Measurements from ENCODE around the gene MTHFD2. TPM values are rescaled to one million over a fixed set of nuclear protein-coding genes. Genes with fewer than 3 reads are reported as not detected.

MTHFD2 gene
- total RNA-seq, 3 donors from 2014 or later, result 41.6 to 100 (median 56.7) TPM

- intact Hi-C loops (cut with DNase I; ENCODE audit: low total_unique reads), result no loop called here
- no peaks in the 10 kb centered on the region for H3K27me3 ChIP-seq
- H3K4me3 ChIP-seq, result no peak overlapping the region
- no peaks in the 10 kb centered on the region for H3K36me3 ChIP-seq
- TF ChIP-seq POLR2AphosphoS5 (IDR thresholded peaks at IDR 0.05) (no peak), POLR2A (IDR thresholded peaks at IDR 0.05) (no peak)
- TF ChIP-seq, protein P1, sequence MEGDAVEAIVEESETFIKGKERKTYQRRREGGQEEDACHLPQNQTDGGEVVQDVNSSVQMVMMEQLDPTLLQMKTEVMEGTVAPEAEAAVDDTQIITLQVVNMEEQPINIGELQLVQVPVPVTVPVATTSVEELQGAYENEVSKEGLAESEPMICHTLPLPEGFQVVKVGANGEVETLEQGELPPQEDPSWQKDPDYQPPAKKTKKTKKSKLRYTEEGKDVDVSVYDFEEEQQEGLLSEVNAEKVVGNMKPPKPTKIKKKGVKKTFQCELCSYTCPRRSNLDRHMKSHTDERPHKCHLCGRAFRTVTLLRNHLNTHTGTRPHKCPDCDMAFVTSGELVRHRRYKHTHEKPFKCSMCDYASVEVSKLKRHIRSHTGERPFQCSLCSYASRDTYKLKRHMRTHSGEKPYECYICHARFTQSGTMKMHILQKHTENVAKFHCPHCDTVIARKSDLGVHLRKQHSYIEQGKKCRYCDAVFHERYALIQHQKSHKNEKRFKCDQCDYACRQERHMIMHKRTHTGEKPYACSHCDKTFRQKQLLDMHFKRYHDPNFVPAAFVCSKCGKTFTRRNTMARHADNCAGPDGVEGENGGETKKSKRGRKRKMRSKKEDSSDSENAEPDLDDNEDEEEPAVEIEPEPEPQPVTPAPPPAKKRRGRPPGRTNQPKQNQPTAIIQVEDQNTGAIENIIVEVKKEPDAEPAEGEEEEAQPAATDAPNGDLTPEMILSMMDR (IDR thresholded peaks at IDR 0.05), result no peak
- H3K27ac ChIP-seq, result no peak overlapping the region
- no peak for DNase-seq (ENCODE audit: low spot score in 2 of 2)
- no peaks in the 10 kb centered on the region for H3K4me1 ChIP-seq
- no peaks in the 10 kb centered on the region for H3K9me3 ChIP-seq
Measured at GRCh38 chr2:74253971-74254310, 55.5 kb downstream of the MTHFD2 start.

DNA sequence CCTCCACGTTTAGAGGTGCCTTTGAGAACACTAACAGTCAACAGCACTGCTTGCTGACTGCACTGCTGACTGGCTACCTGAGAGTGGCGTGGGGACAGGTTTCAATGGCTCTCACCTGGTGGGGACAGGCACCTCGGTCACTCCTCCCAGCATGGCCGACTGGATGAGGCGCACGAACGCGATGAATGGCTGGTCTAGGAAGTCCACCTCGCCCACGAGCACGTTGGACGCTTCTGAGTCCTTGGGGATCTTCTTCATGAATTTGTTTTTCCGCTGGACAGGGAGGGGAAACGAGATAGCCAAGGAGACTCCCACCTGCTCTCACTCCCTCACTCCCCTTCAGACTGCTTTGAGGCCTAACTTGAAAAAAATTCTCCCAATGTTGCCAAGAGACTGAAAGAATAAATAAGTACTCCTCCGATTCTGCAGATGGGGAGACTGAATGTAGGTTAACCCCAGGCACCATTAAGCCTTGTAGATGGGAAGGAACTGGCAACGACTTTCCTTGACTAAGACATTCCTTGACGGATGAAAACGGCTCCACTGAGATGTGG lies 57.3 kb downstream of the MTHFD2 start:
- Histone ChIP-seq H3K4me3 (no peak overlapping the region), H3K4me1 (no peaks in the 10 kb centered on the region), H3K9me3 (no peaks in the 10 kb centered on the region), H3K36me3 (no peaks in the 10 kb centered on the region), H3K27me3 (peaks cover 0 to 2% of the 10 kb centered on the region in 2 donors), H3K27ac (no peak overlapping the region)
- TF ChIP-seq POLR2A (IDR thresholded peaks at IDR 0.05) (no peak), POLR2AphosphoS5 (IDR thresholded peaks at IDR 0.05) (no peak)
- TF ChIP-seq, protein P1 (IDR thresholded peaks at IDR 0.05), result no peak
- no peak for DNase-seq (ENCODE audit: low spot score in 2 of 2)
- intact Hi-C loops (cut with DNase I; ENCODE audit: low total_unique reads), result no loop called here

- no peak overlapping the region for H3K27ac ChIP-seq
- no peak for DNase-seq (ENCODE audit: low spot score in 2 of 2)
- H3K4me1 ChIP-seq, result no peaks in the 10 kb centered on the region
- H3K4me3 ChIP-seq, result no peak overlapping the region
- no peak for TF ChIP-seq POLR2AphosphoS5 (IDR thresholded peaks at IDR 0.05)
- TF ChIP-seq, protein P1 (IDR thresholded peaks at IDR 0.05), result no peak
- no peak for TF ChIP-seq POLR2A (IDR thresholded peaks at IDR 0.05)
- peaks cover 0 to 2% of the 10 kb centered on the region in 2 donors for H3K27me3 ChIP-seq
- H3K36me3 ChIP-seq, result no peaks in the 10 kb centered on the region
- no peaks in the 10 kb centered on the region for H3K9me3 ChIP-seq
- intact Hi-C loops (cut with DNase I; ENCODE audit: low total_unique reads), result no loop called here
Measured at GRCh38 chr2:74259191-74259590, 60.8 kb downstream of the MTHFD2 start.

DNA sequence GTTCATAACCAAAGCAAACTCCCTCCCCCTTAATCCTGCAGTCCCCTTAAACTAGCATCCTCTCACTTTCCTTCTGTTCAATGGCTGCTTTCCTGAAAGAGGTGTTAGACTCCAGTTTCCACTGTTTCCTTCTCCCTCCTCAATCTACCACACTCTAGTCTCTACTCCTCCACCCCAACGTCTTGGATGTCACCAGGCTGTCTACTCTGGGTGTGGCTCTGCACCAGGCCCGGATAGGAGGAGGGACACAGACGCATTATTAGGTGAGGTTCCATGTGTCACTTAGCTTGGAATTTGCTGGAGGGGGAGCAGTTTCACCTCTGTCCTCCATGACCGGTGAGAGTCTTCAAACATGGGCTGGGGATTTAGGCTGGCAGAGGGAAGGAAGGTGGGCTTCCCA lies 61.3 kb downstream of the MTHFD2 start:
- DNase-seq (ENCODE audit: low spot score in 2 of 2), result no peak
- no peaks in the 10 kb centered on the region for H3K9me3 ChIP-seq
- H3K36me3 ChIP-seq, result no peaks in the 10 kb centered on the region
- no peak overlapping the region for H3K4me3 ChIP-seq
- H3K27ac ChIP-seq, result no peak overlapping the region
- no peaks in the 10 kb centered on the region for H3K4me1 ChIP-seq
- intact Hi-C loops (cut with DNase I; ENCODE audit: low total_unique reads), result no loop called here
- TF ChIP-seq POLR2AphosphoS5 (IDR thresholded peaks at IDR 0.05) (no peak), POLR2A (IDR thresholded peaks at IDR 0.05) (no peak)
- TF ChIP-seq, protein P1 (IDR thresholded peaks at IDR 0.05), result no peak
- H3K27me3 ChIP-seq, result peaks cover 0 to 2% of the 10 kb centered on the region in 2 donors

- Histone ChIP-seq H3K27ac (no peak overlapping the region), H3K9me3 (no peaks in the 10 kb centered on the region), H3K27me3 (peaks cover 0 to 2% of the 10 kb centered on the region in 2 donors), H3K4me1 (no peaks in the 10 kb centered on the region), H3K4me3 (no peak overlapping the region), H3K36me3 (no peaks in the 10 kb centered on the region)
- no peak for DNase-seq (ENCODE audit: low spot score in 2 of 2)
- TF ChIP-seq POLR2AphosphoS5 (IDR thresholded peaks at IDR 0.05) (no peak), POLR2A (IDR thresholded peaks at IDR 0.05) (no peak)
- TF ChIP-seq, protein P1 (IDR thresholded peaks at IDR 0.05), result no peak
- intact Hi-C loops (cut with DNase I; ENCODE audit: low total_unique reads), result no loop called here
Measured at GRCh38 chr2:74260495-74260894, 62.1 kb downstream of the MTHFD2 start.
